Measurements from ENCODE around the gene RBMS2.
"Not testable (repeated sequence)": the region's sequence is repeated elsewhere in the genome, so short reads cannot be mapped to it uniquely, and the experiment has no call there.

The RBMS2 gene

DNA sequence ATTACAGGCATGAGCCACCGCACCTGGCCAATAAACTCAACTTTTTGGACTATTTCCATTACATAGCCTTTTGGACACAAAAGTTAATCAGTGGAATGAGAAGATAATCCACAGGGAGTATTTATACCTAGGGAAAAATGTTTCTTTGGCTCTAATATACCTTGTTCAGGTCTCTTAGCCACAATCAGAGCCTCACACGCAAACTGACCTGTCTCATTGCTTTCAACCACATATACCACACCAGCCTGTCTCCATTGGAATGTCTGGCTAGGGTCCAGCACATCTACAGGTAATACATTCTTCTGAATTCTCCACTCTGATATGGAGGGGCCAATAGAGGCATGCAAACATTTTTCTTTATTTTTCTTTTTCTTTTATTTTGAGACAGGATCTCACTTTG, 3.8 kb upstream of the RBMS2 start:
- DNase-seq (ENCODE audit: low read depth in 2 of 2, low spot score in 1 of 2) = no peak

DNA sequence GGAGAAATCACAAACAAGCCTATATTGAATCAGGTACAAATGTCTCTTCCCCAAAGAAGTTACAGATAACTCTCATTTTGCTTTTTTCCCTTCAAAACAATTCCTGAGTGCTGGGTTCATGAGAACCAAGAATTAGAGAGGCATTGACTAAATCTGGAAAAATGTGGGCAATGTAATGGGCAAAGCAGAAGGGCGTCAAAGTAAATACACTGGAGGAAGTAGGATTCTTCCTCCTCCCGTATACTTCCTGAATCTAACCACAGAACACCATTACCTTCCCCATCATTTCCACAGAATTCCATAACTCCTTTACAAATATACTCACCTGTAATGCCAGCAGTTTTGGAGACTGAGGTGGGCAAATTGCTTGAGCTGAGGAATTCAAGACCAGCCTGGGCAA, 3.0 kb upstream of the RBMS2 start:
- DNase-seq (ENCODE audit: low read depth in 2 of 2, low spot score in 1 of 2) = no peak

DNA sequence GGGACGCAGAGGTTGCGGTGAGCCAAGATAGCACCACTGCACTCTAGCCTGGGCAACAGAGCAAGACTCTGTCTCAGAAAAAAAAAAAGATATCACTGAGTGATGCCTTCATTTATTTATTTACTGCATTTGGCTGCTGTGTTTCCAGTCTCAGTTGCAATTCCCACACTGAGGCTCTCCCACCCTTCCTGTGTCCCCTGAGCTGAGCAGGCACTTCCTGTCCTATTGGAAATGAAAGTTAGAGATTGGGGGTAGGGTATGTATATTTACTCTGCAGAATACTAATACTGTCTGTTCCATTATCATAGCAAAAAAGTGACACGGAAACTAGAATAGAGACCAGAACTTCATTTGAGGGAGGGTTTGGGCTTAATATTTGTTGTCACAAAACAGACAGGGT, 1.6 kb upstream of the RBMS2 start:
- no peak for DNase-seq (ENCODE audit: low read depth in 2 of 2, low spot score in 1 of 2)

DNA sequence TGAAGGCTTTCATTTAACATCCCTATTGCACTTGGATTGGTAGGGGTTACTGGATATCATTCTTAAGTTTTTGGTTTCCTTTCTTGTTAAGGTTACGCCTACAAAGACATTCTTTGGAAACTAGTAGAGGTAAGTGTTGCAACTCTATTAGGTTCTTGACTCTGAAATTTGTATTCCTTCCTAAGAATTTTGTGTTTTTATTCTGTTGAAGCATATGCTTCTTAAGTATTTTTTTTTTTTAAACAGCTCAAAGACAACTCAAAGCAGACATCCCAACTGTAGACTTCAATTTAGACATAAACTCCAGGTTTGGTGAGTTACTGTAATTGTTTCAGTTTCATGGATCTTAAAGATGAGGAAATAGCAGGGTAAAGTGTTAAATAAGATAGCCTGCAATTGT, 1.1 kb upstream of the RBMS2 start:
- DNase-seq (ENCODE audit: low read depth in 2 of 2, low spot score in 1 of 2) = no peak

- DNase-seq (ENCODE audit: low read depth in 2 of 2, low spot score in 1 of 2) = no peak
These were observed 421 bp upstream of the RBMS2 start for GRCh38 chr12:56521209-56521589.

GRCh38 chr12:56522411-56523193, 982 bp downstream of the RBMS2 start:
- DNase-seq (ENCODE audit: low read depth in 2 of 2, low spot score in 1 of 2) = no peak

GRCh38 chr12:56528846-56529245, 7.2 kb downstream of the RBMS2 start:
- DNase-seq (ENCODE audit: low read depth in 2 of 2, low spot score in 1 of 2) = no peak

DNA sequence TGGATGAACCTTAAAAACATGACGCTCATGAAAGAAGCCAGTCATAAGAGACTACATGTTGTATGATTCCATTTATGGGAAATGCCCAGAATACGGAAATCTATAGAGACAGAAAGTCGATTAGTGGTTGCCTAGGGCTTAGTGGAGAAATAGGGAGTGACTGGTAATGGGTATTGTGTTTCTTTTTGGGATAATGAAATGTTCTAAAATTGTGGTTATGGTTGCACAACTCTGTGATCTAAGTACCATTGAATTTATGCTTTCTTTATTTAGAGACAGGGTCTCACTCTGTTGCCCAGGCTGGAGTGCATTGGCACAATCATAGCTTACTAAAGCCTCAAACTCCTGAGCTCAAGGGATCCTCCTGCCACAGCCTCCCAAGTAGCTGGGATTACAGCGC, 8.0 kb downstream of the RBMS2 start:
- DNase-seq (ENCODE audit: low read depth in 2 of 2, low spot score in 1 of 2) = no peak

DNA sequence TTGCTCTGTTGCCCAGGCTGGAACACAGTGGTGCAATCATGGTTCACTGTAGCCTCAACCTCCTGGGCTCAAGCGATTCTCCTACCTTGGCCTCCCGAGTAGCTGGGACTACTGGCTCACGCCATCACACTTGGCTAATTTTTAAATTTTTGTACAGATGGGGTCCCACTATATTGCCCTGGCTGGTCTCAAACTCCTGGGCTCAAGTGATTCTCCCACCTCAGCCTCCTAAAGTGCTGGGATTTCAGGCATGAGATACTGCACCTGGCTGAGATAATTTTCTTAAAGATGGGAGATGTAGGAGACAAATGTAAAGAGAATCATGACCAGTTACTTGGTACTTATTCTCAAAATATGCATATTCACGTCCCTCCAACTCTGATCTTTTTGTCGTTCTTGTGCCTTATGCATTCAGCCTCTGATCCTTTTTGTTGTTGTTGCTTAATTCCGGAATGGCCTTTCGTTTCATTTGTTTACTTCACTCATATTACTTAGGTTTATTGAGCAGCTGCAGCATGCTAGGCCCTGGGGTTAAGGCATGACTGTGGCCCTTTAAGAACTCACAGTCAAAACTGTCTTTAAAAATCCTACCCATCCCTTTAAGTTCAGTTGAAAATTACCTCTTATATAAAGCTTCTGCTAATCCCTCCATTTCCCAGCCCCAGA, 8.9 kb downstream of the RBMS2 start:
- DNase-seq (ENCODE audit: low read depth in 2 of 2, low spot score in 1 of 2) = no peak

DNA sequence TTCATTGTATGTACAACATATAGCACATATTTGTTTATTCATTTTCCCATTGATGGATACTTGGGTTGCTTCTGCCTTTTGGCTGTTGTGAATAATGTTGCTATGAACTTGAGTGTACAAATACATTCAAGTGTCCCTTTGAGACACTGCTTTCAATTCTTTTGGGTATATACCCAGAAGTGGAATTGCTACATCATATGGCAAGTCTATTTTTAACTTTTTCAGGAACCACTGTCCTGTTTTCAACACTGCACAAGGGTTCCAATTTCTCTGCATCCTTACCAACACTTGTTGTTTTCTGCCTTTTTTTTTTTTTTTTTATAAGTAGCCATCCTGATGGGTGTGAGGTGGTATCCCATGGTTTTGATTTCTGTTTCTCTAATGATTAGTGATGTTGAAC, 15.9 kb downstream of the RBMS2 start:
- DNase-seq (ENCODE audit: low read depth in 2 of 2, low spot score in 1 of 2) = no peak

DNA sequence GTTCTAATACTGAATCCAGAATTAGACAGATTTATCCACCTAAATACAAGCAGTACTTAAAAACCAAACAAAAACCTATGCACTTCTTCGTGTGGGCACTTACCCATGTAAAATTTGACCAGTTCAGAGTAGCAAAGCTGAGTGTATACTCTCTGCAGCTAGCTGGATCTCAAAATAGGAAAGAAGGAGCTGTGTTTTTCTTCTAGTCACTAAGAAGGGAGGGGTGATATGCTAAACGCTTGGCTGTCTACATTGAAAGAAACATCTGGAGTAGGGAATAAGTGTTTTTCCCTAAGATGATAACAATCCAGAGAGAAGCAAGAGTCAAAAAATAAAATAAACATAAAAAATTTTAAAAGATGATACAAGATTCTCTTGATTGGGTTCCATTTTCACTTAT, 20.0 kb downstream of the RBMS2 start:
- no peak for DNase-seq (ENCODE audit: low read depth in 2 of 2, low spot score in 1 of 2)

- DNase-seq (ENCODE audit: low read depth in 2 of 2, low spot score in 1 of 2) = no peak
These were observed 20.5 kb downstream of the RBMS2 start for GRCh38 chr12:56542164-56542563.

GRCh38 chr12:56545023-56545604, 23.5 kb downstream of the RBMS2 start:
- DNase-seq (ENCODE audit: low read depth in 2 of 2, low spot score in 1 of 2) = no peak

DNA sequence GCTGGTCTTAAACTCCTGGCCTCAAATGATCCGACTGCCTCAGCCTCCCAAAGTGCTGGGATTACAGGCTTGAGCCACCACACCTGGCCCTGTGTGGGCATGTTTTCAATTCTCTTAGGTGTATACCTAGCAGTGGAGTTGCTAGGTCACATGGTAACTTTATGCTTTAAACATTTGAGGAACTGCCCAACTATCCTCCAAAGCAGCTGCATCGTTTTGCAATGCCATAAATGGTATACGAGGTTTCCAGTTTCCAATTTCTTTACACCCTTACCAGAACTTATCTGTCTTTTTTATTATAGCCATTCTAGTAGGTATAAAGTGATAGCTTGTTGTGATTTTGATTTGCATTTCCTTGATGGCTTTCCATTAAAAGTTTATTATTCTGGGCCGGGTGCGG, 25.1 kb downstream of the RBMS2 start:
- DNase-seq (ENCODE audit: low read depth in 2 of 2, low spot score in 1 of 2) = no peak

- DNase-seq (ENCODE audit: low read depth in 2 of 2, low spot score in 1 of 2) = no peak
These were observed 29.4 kb downstream of the RBMS2 start for GRCh38 chr12:56551070-56551469.

GRCh38 chr12:56565510-56566101, 44.0 kb downstream of the RBMS2 start:
- DNase-seq (ENCODE audit: low read depth in 2 of 2, low spot score in 1 of 2) = peak in 1 of 2 donors; percentile 8

DNA sequence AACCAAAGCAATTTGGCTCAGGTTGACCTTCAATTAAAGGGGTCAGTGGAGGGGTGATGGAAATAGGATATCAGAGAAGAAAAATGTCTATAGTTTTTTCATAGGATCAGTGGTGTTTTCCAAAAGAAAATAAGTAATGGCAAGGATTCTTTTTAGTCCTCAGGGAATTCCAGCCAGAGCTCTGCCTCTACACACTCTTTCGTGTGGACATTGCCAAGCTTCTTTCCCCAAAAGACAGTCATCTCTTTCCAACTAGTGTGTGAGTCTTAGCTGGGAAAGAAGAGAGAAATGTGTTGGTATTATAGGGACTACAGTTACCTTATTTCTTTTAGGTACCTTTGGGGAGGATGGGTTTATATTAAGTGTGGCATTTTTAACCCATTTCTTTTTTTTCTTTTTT, 46.5 kb downstream of the RBMS2 start:
- DNase-seq (ENCODE audit: low read depth in 2 of 2, low spot score in 1 of 2) = no peak

DNA sequence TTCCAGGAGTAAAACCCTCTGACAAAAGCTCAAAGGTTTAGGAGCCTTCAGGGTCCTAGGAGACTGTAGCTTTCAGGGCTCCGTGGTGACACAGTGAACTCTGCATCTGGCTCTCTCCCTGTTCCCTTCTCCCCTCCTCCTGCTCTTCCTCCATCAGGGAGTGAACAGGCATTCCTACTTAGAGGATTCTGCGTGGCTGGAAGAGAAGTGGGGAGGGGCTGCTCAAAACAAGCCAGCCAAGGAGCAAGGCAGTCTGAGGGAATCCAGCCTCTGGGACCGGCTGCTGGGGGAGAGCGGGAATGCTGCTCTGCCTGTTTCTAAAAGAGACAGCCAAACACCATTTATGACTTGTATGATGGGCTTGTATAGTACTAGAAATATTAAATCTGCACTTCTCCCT, 49.5 kb downstream of the RBMS2 start:
- no peak for DNase-seq (ENCODE audit: low read depth in 2 of 2, low spot score in 1 of 2)

DNA sequence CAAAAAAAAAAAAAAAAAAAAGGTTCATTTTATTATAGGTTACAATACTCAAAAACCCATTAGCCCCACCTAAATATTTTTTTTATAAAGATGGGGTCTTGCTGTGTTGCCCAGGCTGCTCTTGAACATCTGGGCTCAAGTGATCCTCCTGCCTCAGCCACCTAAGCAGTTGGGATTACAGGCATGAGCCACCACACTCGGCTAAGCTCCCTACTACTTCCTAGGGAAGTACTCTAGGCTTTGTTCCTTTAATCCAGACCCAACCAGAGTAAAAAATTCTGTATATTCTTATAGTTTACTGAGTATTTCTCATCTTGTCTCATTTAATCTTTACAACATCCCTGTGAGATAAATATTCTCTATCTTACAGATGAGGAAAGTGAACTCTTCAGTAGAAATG, 50.7 kb downstream of the RBMS2 start:
- DNase-seq (ENCODE audit: low read depth in 2 of 2, low spot score in 1 of 2) = no peak

DNA sequence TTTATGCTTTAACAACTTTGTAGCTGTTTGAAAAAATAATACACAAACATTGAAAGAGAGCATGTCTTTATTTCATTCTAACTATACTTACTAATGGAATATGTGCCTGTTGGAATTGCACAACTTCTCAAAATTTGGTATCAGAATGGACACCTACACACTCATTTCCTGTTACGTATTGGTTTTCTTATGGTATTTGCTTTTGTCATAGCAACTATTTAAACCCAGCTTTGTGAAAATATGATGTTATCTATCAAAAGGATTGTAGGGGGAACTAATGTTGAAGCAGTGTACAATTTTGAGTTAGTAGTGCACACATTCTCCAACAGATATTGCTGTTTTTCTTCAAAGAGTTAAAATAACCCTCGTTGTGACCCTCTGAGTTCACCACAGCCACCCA, 52.6 kb downstream of the RBMS2 start:
- DNase-seq (ENCODE audit: low read depth in 2 of 2, low spot score in 1 of 2) = no peak

- DNase-seq (ENCODE audit: low read depth in 2 of 2, low spot score in 1 of 2) = not testable (repeated sequence)
These were observed 55.6 kb downstream of the RBMS2 start for GRCh38 chr12:56577248-56577647.

- DNase-seq (ENCODE audit: low read depth in 2 of 2, low spot score in 1 of 2) = no peak
These were observed 57.4 kb downstream of the RBMS2 start for GRCh38 chr12:56578983-56579546.

Data from stimulated activated CD8-positive, alpha-beta memory T cell treated with anti-CD3 and anti-CD28 coated beads, Interleukin-4, amount 100 ng/mL, for 1 hour (primary cell).